Mucosa of stomach (tissue), 1 donor: ENCODE results near the gene CRYGS.
"Not testable (repeated sequence)": the region's sequence is repeated elsewhere in the genome, so short reads cannot be mapped to it uniquely, and the experiment has no call there.

Source experiments
- H3K27me3 ChIP-seq: one replicate; pipeline ENCODE4 v1.7.0; 2013; ENCODE audit warnings: mild to moderate bottlenecking, low read length; ENCODE audit not compliant: control insufficient read depth, insufficient read depth
- H3K36me3 ChIP-seq: one replicate; pipeline ENCODE4 v1.7.0; 2013; ENCODE audit warnings: low read length; ENCODE audit not compliant: control insufficient read depth, insufficient read depth
- H3K4me1 ChIP-seq: one replicate; pipeline ENCODE4 v1.7.0; 2013; ENCODE audit warnings: mild to moderate bottlenecking, low read length; ENCODE audit not compliant: control insufficient read depth, insufficient read depth
- H3K4me3 ChIP-seq: one replicate; pipeline ENCODE4 v1.7.0; 2013; ENCODE audit warnings: low read length
- H3K9ac ChIP-seq: one replicate; pipeline ENCODE4 v1.7.0; 2013; ENCODE audit warnings: mild to moderate bottlenecking, low read length, moderate library complexity
- H3K9me3 ChIP-seq: one replicate; pipeline ENCODE4 v1.7.0; 2013; ENCODE audit warnings: mild to moderate bottlenecking, low read length, moderate library complexity; ENCODE audit not compliant: control insufficient read depth
- donor health status: Pancreatic carcinoma.

The CRYGS gene

DNA sequence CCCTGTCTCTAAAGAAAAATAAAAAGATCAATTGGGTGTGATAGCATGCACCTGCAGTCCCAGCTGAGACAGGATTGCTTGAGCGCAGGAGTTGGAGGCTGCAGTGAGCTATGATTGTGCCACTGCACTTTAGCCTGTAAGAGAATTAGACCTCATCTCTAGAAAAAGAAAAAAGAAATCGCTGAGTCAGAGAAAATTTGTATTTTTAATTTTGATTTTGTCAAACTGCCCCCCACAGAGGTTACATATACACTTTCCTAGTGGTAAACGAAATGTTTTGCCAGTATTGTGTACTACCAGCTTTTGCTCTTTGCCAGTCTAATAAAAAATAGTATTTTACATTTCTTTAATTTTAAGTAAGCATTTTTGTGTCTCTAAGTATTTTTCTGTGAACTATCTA, 5.3 kb upstream of the CRYGS start:
- Histone ChIP-seq H3K27me3 (no peaks in the 10 kb centered on the region), H3K9me3 (no peaks in the 10 kb centered on the region), H3K36me3 (no peaks in the 10 kb centered on the region), H3K4me1 (no peaks in the 10 kb centered on the region), H3K9ac (no peak overlapping the region), H3K4me3 (no peak overlapping the region)

- H3K36me3 ChIP-seq = no peaks in the 10 kb centered on the region
- no peaks in the 10 kb centered on the region for H3K9me3 ChIP-seq
- no peaks in the 10 kb centered on the region for H3K27me3 ChIP-seq
- no peak overlapping the region for H3K4me3 ChIP-seq
- no peaks in the 10 kb centered on the region for H3K4me1 ChIP-seq
- H3K9ac ChIP-seq = no peak overlapping the region
Measured at GRCh38 chr3:186540835-186541226, 3.3 kb downstream of the CRYGS start.

GRCh38 chr3:186540221-186540834, 3.9 kb downstream of the CRYGS start:
- no peak overlapping the region for H3K9ac ChIP-seq
- H3K4me1 ChIP-seq = no peaks in the 10 kb centered on the region
- no peak overlapping the region for H3K4me3 ChIP-seq
- H3K36me3 ChIP-seq = no peaks in the 10 kb centered on the region
- H3K9me3 ChIP-seq = no peaks in the 10 kb centered on the region
- H3K27me3 ChIP-seq = no peaks in the 10 kb centered on the region

DNA sequence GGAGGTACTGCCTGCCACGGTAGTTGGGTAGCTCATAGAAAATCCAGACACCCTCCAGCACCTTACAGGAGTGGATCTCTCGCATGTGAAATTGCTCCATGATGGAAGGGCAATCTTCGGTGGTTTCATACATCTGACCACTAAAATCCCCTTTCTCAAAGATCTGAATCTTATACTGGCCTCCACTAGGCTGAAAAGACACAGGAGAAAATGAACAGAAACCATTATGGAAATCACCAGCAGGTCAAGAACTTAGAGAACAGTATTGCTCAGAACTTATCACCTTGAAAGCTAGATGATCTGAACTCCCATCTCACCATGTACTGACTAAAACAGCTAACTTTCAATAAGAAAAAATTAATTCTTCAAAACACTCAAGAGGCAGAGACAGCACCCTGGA, 5.4 kb downstream of the CRYGS start:
- no peaks in the 10 kb centered on the region for H3K4me1 ChIP-seq
- H3K36me3 ChIP-seq = no peaks in the 10 kb centered on the region
- H3K9ac ChIP-seq = no peak overlapping the region
- no peaks in the 10 kb centered on the region for H3K27me3 ChIP-seq
- no peaks in the 10 kb centered on the region for H3K9me3 ChIP-seq
- H3K4me3 ChIP-seq = no peak overlapping the region

GRCh38 chr3:186536883-186537844, 7.0 kb downstream of the CRYGS start:
- H3K36me3 ChIP-seq = no peaks in the 10 kb centered on the region
- no peaks in the 10 kb centered on the region for H3K27me3 ChIP-seq
- H3K4me3 ChIP-seq = no peak overlapping the region
- no peaks in the 10 kb centered on the region for H3K9me3 ChIP-seq
- no peaks in the 10 kb centered on the region for H3K4me1 ChIP-seq
- H3K9ac ChIP-seq = no peak overlapping the region

DNA sequence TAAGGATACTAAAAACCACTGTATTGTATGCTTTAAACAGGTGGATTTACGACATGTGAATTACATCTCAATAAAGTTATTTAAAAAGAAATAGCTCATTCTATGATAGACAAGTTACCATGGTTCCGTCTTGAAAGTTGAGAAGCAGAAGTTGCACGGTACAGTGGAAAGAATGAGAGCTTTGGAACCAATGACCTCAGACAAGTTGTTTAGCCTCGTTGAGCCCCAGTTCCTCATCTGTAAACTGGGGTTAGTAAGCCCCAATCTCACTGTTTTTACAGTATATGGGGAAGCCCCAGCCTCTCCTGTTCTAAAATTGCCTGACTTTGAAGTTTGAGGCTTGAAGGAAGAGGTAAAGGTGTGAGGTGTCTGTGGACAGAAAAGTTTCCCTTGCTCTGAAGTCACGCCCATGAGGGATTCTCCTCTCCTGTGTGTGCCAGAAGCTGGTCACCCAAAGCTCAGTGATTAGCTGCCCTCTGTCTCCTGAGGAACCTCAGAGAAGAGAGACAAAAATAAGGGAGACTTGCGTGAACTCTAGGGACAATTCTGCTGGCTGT, 10.0 kb downstream of the CRYGS start:
- Histone ChIP-seq H3K4me1 (no peaks in the 10 kb centered on the region), H3K4me3 (no peak overlapping the region), H3K36me3 (no peaks in the 10 kb centered on the region), H3K9ac (no peak overlapping the region), H3K9me3 (no peaks in the 10 kb centered on the region), H3K27me3 (no peaks in the 10 kb centered on the region)

DNA sequence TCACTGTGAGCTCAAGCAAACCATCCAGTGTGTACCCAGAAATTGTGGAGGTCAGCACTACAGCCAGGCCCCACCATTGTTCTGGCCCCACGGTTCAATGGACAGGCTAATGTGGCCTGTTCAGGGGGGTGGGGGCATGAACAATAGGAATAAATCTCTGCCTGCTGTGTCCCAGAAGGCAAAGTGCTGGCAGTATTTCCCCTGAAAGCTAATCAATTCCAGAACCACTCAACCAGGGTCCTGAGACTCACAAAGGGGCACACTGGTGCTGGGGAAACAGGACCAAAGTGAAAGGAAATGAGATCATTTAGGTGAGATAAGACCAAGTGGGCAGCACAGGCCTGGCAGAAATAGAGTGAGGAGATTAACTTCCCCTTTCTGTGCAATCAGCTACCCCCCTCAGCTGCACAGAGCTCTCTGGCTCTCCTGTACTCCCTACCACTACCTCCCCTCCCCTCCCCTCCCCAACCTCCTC, 11.5 kb downstream of the CRYGS start:
- Histone ChIP-seq H3K9me3 (no peaks in the 10 kb centered on the region), H3K27me3 (no peaks in the 10 kb centered on the region), H3K4me1 (no peaks in the 10 kb centered on the region), H3K36me3 (no peaks in the 10 kb centered on the region), H3K4me3 (no peak overlapping the region), H3K9ac (no peak overlapping the region)

DNA sequence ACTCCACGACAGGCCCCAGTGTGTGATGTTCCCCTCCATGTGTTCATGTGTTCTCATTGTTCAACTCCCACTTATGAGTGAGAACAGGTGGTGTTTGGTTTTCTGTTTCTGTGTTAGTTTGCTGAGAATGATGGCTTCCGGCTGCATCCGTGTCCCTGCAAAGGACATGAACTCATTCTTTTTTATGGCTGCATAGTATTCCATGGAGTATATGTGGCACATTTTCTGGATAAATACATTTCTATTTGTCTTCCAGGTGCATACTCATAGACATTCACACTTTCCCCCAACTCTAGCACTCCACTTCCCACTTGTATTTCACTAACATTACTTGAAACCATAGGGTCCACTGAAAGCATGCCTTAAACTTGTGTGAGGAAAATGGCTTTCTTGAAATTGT, 12.5 kb downstream of the CRYGS start:
- H3K27me3 ChIP-seq, H3K36me3 ChIP-seq, H3K9ac ChIP-seq, H3K4me1 ChIP-seq, H3K9me3 ChIP-seq, H3K4me3 ChIP-seq: not testable (repeated sequence)

- H3K27me3 ChIP-seq = no peaks in the 10 kb centered on the region
- H3K4me3 ChIP-seq = no peak overlapping the region
- H3K4me1 ChIP-seq = no peaks in the 10 kb centered on the region
- no peaks in the 10 kb centered on the region for H3K36me3 ChIP-seq
- no peaks in the 10 kb centered on the region for H3K9me3 ChIP-seq
- H3K9ac ChIP-seq = no peak overlapping the region
Measured at GRCh38 chr3:186530415-186530814, 13.8 kb downstream of the CRYGS start.

DNA sequence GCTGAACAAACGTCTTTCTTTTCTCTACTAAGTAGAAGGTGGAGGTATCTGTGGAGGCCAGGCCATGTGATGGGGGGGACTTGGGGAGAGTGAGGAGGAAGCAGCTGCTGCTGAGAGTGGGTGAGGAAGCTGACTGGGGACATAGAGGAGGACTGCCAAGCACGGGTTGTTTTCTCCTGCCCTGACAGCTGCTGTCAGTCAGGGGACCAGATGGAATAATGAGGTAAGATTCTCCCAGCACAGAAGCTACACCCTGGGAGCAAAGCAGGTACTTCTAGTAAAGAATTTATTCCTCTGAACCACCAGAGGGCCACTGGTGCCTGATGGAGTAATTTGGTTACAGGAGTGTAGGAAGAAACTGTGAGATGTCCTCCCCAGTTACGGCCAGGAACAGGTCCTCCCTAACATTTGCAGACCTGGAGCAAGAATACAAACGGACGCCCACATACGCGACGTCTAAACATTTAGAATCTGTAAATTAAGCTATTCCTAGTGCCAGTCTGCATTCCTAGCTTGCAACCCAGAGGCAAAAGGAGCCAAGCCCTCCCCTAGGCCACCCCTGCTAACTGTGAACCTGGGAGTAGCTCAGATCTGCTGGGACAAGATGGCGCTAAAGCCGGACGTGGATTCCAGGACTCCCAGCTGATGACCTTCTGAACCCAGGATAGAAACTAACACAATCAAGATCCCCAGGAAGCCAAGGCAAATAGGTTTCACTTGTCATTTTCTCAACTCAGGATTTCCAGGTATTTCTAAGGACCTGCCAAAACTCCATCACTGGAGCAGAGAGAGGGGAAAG, 14.8 kb downstream of the CRYGS start:
- Histone ChIP-seq H3K27me3 (no peaks in the 10 kb centered on the region), H3K4me1 (no peaks in the 10 kb centered on the region), H3K9me3 (no peaks in the 10 kb centered on the region), H3K36me3 (no peaks in the 10 kb centered on the region), H3K9ac (no peak overlapping the region), H3K4me3 (no peak overlapping the region)

DNA sequence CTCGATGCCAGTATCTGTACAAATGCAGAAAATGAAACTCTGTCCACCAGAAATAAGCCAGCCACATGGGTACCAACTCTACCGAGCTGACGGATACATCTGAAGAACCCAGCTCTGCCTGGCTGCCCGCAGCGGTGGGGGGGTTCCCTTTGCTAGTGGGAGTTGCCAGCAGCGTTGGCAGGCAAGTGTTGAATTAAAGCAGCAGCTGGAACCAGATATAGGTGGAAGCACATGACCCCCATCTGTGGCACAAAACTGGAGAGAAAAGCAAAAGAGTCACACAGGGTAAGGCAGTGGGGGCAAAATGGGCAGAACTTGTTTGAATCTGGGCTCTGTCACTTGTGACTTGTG, 17.9 kb downstream of the CRYGS start:
- H3K4me1 ChIP-seq = no peaks in the 10 kb centered on the region
- no peaks in the 10 kb centered on the region for H3K27me3 ChIP-seq
- H3K36me3 ChIP-seq = no peaks in the 10 kb centered on the region
- no peak overlapping the region for H3K4me3 ChIP-seq
- H3K9me3 ChIP-seq = no peaks in the 10 kb centered on the region
- H3K9ac ChIP-seq = no peak overlapping the region
